Measurements from ENCODE around the gene SERPINH1.

GRCh38 chr11:75579841-75580240 lies 17.8 kb downstream of the SERPINH1 start:
- TF ChIP-seq MEIS2 (CRISPR knock-in tag; IDR thresholded peaks at IDR 0.05), result no peak
- TF ChIP-seq XBP1 (CRISPR knock-in tag; IDR thresholded peaks at IDR 0.05), result no peak
- TF ChIP-seq BORCS8-MEF2B (CRISPR knock-in tag; IDR thresholded peaks at IDR 0.05), result no peak

Data from HepG2 (cell line).